HG03354 (cell line): ENCODE results near the gene STEAP1B.
"Not testable (repeated sequence)": the region's sequence is repeated elsewhere in the genome, so short reads cannot be mapped to it uniquely, and the experiment has no call there.

ENCODE experiments used
- ATAC-seq: cut with Tn5 transposase; IDR thresholded peaks from one replicate; pipeline ENCODE4 v1.9.1; 2021; ENCODE audit warnings: mild to moderate bottlenecking; ENCODE audit not compliant: unreplicated experiment, poor library complexity, severe bottlenecking

Gene STEAP1B

GRCh38 chr7:22499888-22500689, at the start of gene STEAP1B:
Gene STEAP1B, minus strand, starts transcription at chr7:22500188. Its CDS starts 5,333 bp downstream, at chr7:22494855.
- peak; percentile 95 for ATAC-seq

GRCh38 chr7:22549051-22549450, 49.1 kb upstream of the STEAP1B start:
- no peak for ATAC-seq

DNA sequence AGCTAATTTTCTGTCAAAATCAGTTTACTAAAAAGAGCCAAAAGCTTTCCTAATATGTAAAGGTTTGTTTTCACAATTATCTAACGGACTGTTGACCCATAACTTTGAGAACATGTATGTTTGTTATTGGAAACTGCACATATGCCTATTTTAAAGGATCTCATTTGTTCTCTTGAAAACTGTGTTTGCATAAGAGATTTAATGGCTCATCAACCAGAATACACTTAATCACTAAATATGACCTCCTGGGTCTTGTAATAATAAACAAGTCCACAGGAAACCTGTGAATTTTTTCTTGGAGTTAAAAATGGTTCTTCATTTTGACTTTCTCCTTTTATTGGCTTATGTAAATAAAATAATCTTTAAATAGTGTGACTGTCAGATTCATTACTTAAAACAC, 48.3 kb upstream of the STEAP1B start:
- no peak for ATAC-seq

GRCh38 chr7:22546769-22547168, 46.8 kb upstream of the STEAP1B start:
- ATAC-seq: no peak

- no peak for ATAC-seq
Observed at GRCh38 chr7:22545529-22545928, 45.5 kb upstream of the STEAP1B start.

DNA sequence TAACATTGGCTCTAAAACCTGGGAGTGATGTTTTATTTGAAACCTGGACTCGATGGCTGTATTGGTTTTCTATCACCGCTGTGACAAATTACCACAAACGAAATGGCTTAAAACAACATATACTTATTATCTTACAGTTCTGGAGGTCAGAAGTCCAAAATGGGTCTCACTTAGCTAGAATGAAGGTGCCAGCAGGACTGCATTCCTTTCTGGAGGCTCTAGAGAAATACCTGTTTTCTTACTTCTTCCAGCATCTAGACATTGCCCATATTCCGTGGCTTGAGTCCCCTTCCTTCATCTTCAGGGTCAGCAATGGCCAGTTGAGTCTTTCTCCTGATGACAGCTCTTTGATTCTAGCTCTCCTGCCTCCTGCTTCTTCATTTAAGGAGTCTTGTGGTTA, 44.3 kb upstream of the STEAP1B start:
- ATAC-seq: no peak

DNA sequence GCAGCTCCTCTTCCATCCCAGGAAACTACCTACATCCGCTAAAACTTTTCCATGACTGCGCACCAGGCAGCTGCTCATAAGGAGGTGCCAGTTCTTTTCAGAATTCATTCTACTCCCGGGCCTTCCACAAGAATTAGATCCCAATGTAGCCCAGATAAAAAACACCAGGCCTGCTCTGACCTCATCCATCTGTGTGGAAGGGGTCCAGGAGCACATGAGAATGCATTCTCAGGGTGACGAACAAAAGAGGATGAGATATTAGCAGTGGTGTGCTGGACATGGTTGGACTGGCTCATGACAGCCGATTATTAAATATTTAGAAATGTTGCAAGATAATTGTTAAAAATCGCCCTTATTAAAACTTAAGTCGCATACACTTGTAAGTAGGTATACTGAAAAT, 43.2 kb upstream of the STEAP1B start:
- no peak for ATAC-seq

DNA sequence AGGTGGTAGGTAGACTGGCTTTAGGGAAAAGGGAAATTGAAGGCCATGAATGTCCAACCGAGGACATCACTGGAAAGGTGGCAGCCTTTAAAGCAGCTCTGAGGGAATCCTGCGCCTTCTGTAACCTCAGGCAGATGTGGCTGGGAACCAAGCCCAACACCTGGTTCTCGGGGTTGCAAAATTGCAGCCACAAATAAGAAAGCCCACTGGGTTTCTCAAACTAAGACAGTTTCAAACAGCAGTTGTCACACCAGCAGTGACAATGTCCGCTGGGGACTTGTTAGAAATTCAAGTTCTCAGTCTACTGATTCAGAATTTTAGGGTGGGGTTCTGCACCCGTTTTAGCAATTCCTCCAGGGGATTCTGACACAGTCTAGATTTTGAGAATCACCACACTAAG, 42.7 kb upstream of the STEAP1B start:
- ATAC-seq: no peak

GRCh38 chr7:22542254-22542653, 42.3 kb upstream of the STEAP1B start:
- ATAC-seq: no peak

DNA sequence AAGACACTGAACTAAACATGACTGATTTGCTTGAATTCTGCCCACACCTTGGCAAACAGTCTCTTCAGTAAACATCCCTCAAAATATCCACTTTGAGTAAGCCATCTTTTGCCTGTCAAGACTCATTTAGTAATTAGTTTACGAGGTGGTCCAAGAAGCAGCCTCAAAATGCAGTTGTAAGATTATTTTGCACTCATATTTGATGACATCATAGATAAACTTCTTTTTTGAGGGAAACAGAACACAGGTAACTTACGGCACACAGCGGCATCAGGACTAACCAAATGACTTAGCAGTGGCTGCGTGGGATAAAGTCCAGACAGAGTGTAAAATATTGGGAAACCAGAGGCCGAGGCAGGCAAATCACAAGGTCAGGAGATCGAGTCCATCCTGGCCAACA, 41.8 kb upstream of the STEAP1B start:
- ATAC-seq: no peak

- ATAC-seq: not testable (repeated sequence)
Observed at GRCh38 chr7:22528537-22528936, 28.5 kb upstream of the STEAP1B start.

DNA sequence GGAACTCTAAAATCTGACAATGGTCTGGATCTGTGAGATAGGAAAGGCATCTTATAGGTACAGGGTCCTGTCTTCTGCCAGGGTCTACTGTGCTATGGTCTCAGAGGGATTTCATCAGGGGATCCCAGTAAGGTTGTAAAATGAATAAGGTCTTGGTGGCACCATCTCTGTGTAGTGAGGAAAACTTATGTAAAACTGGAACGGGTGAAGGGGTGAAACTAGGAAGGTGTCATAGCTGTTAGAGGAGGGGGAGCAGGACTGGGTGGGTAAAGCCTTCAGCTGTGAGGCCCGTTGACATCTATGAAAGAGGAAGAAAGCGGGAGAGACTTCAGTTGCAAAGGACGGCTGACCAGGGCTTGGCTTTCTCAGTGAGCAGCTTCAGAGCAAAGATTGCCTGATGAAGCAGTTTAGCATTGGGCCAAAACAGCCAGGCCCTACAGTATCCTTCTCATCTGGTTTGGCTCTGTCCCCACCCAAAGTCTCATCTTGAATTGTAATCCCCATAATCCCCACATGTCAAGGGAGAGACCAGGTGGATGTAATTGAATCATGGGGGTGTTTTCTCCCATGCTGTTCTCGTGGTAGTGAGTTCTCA, 24.5 kb upstream of the STEAP1B start:
- ATAC-seq: not testable (repeated sequence)

GRCh38 chr7:22523478-22524352, 23.7 kb upstream of the STEAP1B start:
- ATAC-seq: not testable (repeated sequence)

GRCh38 chr7:22519560-22519959, 19.6 kb upstream of the STEAP1B start:
- not testable (repeated sequence) for ATAC-seq

- not testable (repeated sequence) for ATAC-seq
Observed at GRCh38 chr7:22516950-22517349, 17.0 kb upstream of the STEAP1B start.

DNA sequence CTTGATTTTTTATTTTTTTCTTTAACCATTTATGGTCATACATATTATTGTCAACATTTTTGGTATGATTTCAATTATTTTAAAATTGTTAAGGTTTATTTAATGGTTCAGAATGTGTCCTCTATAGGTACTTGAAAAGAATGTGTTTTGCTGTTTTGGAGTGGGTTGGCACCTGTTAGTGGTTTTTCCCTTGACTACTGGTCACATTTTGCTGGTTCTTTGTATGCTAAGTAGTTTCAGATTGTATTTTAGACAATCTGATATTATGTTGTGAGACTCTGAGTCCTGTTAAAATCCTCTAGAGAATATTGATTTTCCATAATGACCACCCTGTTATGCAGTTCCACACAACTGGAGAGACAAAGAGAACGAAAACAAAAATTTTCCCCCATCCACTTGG, 15.0 kb upstream of the STEAP1B start:
- not testable (repeated sequence) for ATAC-seq

GRCh38 chr7:22507320-22507719, 7.3 kb upstream of the STEAP1B start:
- ATAC-seq: not testable (repeated sequence)

- ATAC-seq: not testable (repeated sequence)
Observed at GRCh38 chr7:22506316-22507020, 6.5 kb upstream of the STEAP1B start.

- not testable (repeated sequence) for ATAC-seq
Observed at GRCh38 chr7:22504519-22504918, 4.5 kb upstream of the STEAP1B start.

DNA sequence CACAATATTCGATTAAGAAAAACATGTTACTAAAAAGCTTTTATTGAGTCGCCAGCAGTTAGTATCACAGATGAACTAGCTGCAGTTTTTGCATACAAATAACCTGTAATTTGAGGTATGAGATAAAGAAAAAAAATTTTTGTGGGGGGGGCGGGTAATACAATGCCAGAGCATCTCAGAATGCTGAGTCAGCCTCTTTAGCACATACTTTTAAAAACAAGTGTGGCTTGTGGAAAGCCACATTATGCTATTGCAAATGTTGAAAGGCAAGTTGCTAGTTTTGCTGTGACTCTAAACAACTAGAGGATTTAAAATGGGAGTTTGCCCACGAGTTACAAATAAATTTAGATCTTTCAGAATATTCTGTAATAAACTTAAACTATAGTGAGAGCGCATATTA, 2.1 kb upstream of the STEAP1B start:
- ATAC-seq: not testable (repeated sequence)
